ENCODE data around the gene TET1.
"Not testable (repeated sequence)": the region's sequence is repeated elsewhere in the genome, so short reads cannot be mapped to it uniquely, and the experiment has no call there.

Gene TET1

DNA sequence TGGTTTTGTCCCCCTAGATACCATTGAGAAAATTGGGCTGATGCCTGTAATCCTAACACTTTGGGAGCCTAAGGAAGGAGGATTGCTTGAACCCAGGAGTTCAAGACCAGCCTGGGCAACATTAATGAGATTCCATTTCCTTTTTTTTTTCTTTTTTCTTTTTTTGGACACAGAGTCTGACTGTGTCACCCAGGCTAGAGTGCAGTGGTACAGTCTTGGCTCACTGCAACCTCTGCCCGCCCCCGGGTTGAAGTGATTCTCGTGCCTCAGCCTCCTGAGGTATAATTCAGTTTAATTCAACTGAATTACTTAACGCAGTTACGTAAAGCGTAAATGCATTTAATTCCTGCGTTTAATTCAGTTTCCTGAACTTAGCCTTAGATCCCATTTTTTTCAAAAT, 174.2 kb downstream of the TET1 start:
- TF ChIP-seq ARNT (IDR thresholded peaks at IDR 0.05) (no peak), L3MBTL2 (conservative IDR thresholded peaks at IDR 0.05) (no peak), BHLHE40 (IDR thresholded peaks at IDR 0.05; ENCODE audit: borderline replicate concordance) (no peak), NFRKB (IDR thresholded peaks at IDR 0.05) (no peak), CTBP1 (IDR thresholded peaks at IDR 0.05; ENCODE audit: borderline replicate concordance) (no peak), HDGF (IDR thresholded peaks at IDR 0.05; ENCODE audit: borderline replicate concordance) (no peak), ZNF384 (IDR thresholded peaks at IDR 0.05) (no peak)
- POLR2A ChIA-PET = interaction anchor here (0.6 kb wide), 1 partner anchor 13 kb away, joined by 3 read pairs; the partner anchor contains the start of gene CCAR1
- CTCF ChIA-PET = no interaction called here

DNA sequence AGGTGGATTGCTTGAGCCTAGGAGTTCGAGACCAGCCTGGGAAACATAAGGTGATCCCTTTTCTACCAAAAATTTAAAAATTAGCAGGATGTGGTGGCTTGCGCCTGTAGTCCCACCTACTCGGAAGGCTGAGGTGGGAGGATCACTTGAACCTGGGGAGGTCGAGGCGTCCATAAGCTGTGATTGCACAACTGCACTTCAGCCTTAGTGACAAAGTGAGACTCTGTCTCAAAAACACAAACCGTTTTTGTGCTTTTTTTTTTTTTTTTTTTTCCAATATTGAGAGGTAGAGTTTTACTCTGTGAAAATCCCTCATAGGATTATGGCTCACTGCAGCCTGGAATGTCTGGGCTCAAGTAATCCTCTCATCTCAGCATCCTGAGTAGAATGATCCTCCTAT, 175.0 kb downstream of the TET1 start:
- ChIA-PET CTCF (no interaction called here), POLR2A (no interaction called here)
- TF ChIP-seq ARNT (IDR thresholded peaks at IDR 0.05) = no peak
- no peak for TF ChIP-seq L3MBTL2 (conservative IDR thresholded peaks at IDR 0.05)
- DNase-seq (ENCODE audit: extremely low spot score) = no peak

More for the DNA sequence above, 174.2 kb downstream of the TET1 start:
- no peak for DNase-seq (ENCODE audit: extremely low spot score)

DNA sequence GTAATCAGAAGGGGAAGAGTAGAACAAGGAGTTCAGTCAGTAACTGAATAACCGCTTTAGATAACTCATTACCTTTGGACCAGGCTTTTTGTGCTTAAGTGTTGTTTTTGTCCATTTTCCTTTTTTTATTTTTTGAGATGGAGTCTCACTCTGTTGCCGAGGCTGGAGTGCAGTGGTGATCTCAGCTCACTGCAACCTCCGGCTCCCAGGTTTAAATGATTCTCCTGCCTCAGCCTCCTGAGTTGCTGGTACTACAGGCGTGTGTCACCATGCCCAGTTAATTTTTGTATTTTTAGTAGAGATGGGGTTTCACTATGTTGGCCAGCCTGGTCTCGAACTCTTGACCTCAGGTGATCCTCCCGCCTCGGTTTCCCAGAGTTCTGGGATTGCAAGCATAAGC, 175.6 kb downstream of the TET1 start:
- DNase-seq (ENCODE audit: extremely low spot score); POLR2A ChIA-PET; CTCF ChIA-PET: not testable (repeated sequence)

DNA sequence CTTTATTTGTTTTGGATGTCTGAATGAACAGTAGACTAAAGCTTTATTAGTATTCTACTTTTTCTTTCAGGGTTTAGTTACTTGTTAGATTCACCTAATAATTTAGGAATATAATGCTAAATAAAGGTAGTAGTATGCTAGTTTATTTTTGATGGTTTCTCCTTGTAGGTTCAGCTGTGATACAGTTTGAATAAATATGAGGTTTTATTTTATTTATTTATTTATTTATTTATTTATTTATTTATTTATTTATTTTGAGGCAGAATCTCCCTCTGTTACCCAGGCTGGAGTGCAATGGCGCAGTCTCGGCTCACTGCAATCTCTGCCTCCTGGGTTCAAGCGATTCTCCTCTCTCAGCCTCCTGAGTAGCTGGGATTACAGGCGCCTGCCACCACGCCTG, 180.5 kb downstream of the TET1 start:
- CTCF ChIA-PET = interaction anchor here (0.6 to 0.7 kb wide), 2 partner anchors 277 to 665 kb away, joined by 3 read pairs; no protein-coding TSS in a partner anchor
- DNase-seq (ENCODE audit: extremely low spot score); POLR2A ChIA-PET: not testable (repeated sequence)

DNA sequence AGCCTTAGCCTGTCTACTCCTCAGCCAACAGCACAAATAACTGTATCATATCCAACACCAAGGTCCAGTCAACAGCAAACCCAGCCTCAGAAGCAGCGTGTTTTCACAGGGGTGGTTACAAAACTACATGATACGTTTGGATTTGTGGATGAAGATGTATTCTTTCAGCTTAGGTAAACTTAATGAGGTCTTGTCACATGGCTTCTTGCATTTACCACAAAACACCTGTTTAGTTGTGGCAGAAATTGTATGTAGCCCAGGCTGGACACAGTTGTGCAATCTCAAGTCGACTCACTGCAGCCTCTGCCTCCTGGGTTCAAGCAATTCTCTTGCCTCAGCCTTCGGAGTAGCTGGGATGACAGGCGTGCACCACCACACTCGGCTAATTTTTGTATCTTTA, 182.3 kb downstream of the TET1 start:
- ChIA-PET POLR2A (no interaction called here), CTCF (no interaction called here)
- DNase-seq (ENCODE audit: extremely low spot score) = no peak
- TF ChIP-seq FOXM1 (IDR thresholded peaks at IDR 0.05; ENCODE audit: borderline replicate concordance) (no peak), FOXA1 (IDR thresholded peaks at IDR 0.05) (no peak), BHLHE40 (IDR thresholded peaks at IDR 0.05; ENCODE audit: borderline replicate concordance) (no peak), ARNT (IDR thresholded peaks at IDR 0.05) (no peak), FOXK2 (IDR thresholded peaks at IDR 0.05) (no peak), CTBP1 (IDR thresholded peaks at IDR 0.05; ENCODE audit: borderline replicate concordance) (no peak)
- TF ChIP-seq, protein P1, sequence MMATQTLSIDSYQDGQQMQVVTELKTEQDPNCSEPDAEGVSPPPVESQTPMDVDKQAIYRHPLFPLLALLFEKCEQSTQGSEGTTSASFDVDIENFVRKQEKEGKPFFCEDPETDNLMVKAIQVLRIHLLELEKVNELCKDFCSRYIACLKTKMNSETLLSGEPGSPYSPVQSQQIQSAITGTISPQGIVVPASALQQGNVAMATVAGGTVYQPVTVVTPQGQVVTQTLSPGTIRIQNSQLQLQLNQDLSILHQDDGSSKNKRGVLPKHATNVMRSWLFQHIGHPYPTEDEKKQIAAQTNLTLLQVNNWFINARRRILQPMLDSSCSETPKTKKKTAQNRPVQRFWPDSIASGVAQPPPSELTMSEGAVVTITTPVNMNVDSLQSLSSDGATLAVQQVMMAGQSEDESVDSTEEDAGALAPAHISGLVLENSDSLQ (IDR thresholded peaks at IDR 0.05) = no peak

All from HEK293T (cell line).